Activated T-helper 1 cell treated with anti-CD3 and anti-CD28 coated beads, Interleukin-12 subunit alpha, Interleukin-12 subunit beta, Interleukin-2, Interleukin-4 antibody, amounts not matched to agents 30 ng/mL and 10 ng/mL and 1 ng/mL, durations not matched to agents 14 hours and 24 hours and 36 hours (primary cell): ENCODE measurements around the gene PLA2G4A. TPM values are rescaled to one million over a fixed set of nuclear protein-coding genes. Genes with fewer than 3 reads are reported as not detected.

ENCODE experiments used
- DNase-seq: peaks from one replicate; pipeline ENCODE4 v3.0.0; 2021; ENCODE audit warnings: low spot score
- H3K27ac Mint-ChIP-seq: one replicate; pipeline ENCODE4 v1.8.0; 2021; ENCODE audit warnings: mild to moderate bottlenecking, mixed read lengths
- H3K27me3 Mint-ChIP-seq: one replicate; pipeline ENCODE4 v1.8.0; 2022; ENCODE audit warnings: mild to moderate bottlenecking, moderate library complexity, mixed read lengths; ENCODE audit not compliant: insufficient read depth
- H3K36me3 Mint-ChIP-seq: one replicate; pipeline ENCODE4 v1.8.0; 2021; ENCODE audit warnings: low read depth, mixed read lengths
- H3K4me1 Mint-ChIP-seq: one replicate; pipeline ENCODE4 v1.8.0; 2021; ENCODE audit warnings: low read depth, mixed read lengths
- H3K4me3 Mint-ChIP-seq: one replicate; pipeline ENCODE4 v1.8.0; 2021; ENCODE audit warnings: mild to moderate bottlenecking, moderate library complexity, mixed read lengths
- H3K9me3 Mint-ChIP-seq: one replicate; pipeline ENCODE4 v1.8.0; 2021; ENCODE audit warnings: mixed read lengths
- intact Hi-C: fragments of 100-400 bp; cut with micrococcal nuclease; formaldehyde crosslinking; loops from one replicate; pipeline ENCODE4 v1.15.1; 2024
- total RNA-seq: library from RNA; stranded (reverse); gene quantifications from 2 replicates; pipeline ENCODE4 v1.2.3, GENCODE V29; 2022

The PLA2G4A gene
- total RNA-seq, 1 donor from 2014 or later = 0.21 TPM

GRCh38 chr1:186865857-186866256 lies 37.1 kb downstream of the PLA2G4A start:
- no peaks in the 10 kb centered on the region for H3K4me1 Mint-ChIP-seq
- no peak for DNase-seq
- H3K27ac Mint-ChIP-seq = no peak overlapping the region
- intact Hi-C loops = no loop called here
- H3K27me3 Mint-ChIP-seq = no peaks in the 10 kb centered on the region
- no peaks in the 10 kb centered on the region for H3K36me3 Mint-ChIP-seq
- H3K9me3 Mint-ChIP-seq = no peaks in the 10 kb centered on the region
- no peak overlapping the region for H3K4me3 Mint-ChIP-seq

GRCh38 chr1:186869526-186870228 lies 40.9 kb downstream of the PLA2G4A start:
- Mint-ChIP-seq H3K9me3 (no peaks in the 10 kb centered on the region), H3K27me3 (no peaks in the 10 kb centered on the region), H3K4me1 (no peaks in the 10 kb centered on the region), H3K36me3 (no peaks in the 10 kb centered on the region), H3K4me3 (no peak overlapping the region), H3K27ac (no peak overlapping the region)
- intact Hi-C loops = no loop called here
- DNase-seq = no peak

GRCh38 chr1:186871784-186872183 lies 43.0 kb downstream of the PLA2G4A start:
- no peaks in the 10 kb centered on the region for H3K27me3 Mint-ChIP-seq
- H3K4me1 Mint-ChIP-seq = no peaks in the 10 kb centered on the region
- H3K9me3 Mint-ChIP-seq = no peaks in the 10 kb centered on the region
- H3K27ac Mint-ChIP-seq = no peak overlapping the region
- no peak overlapping the region for H3K4me3 Mint-ChIP-seq
- no peak for DNase-seq
- intact Hi-C loops = no loop called here
- H3K36me3 Mint-ChIP-seq = no peaks in the 10 kb centered on the region

- no peak for DNase-seq
- Mint-ChIP-seq H3K36me3 (no peaks in the 10 kb centered on the region), H3K4me3 (no peak overlapping the region), H3K4me1 (no peaks in the 10 kb centered on the region), H3K27me3 (no peaks in the 10 kb centered on the region), H3K27ac (no peak overlapping the region), H3K9me3 (no peaks in the 10 kb centered on the region)
- intact Hi-C loops = no loop called here
Observed at GRCh38 chr1:186872291-186872690, 43.5 kb downstream of the PLA2G4A start.

DNA sequence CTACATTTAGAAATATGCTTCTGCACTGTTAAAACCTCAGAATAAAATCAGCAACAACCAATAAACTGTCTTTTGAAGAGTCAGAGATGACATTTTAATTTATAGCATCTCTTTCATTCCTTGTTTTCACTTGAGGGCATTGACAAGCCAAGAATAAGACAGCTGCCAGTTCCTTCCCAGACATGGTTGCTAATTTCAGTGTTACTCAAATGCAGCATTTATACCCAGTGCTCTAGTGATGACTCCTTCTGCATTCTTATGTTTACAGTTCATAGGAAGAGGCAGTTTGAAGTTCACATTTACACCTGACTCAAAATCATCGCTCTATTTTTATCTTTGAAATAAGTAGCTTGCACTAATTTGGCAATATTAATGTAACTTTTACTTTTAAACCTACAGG lies 44.9 kb downstream of the PLA2G4A start:
- Mint-ChIP-seq H3K27ac (no peak overlapping the region), H3K36me3 (no peaks in the 10 kb centered on the region), H3K4me3 (no peak overlapping the region), H3K9me3 (no peaks in the 10 kb centered on the region), H3K27me3 (no peaks in the 10 kb centered on the region), H3K4me1 (no peaks in the 10 kb centered on the region)
- intact Hi-C loops = no loop called here
- no peak for DNase-seq

DNA sequence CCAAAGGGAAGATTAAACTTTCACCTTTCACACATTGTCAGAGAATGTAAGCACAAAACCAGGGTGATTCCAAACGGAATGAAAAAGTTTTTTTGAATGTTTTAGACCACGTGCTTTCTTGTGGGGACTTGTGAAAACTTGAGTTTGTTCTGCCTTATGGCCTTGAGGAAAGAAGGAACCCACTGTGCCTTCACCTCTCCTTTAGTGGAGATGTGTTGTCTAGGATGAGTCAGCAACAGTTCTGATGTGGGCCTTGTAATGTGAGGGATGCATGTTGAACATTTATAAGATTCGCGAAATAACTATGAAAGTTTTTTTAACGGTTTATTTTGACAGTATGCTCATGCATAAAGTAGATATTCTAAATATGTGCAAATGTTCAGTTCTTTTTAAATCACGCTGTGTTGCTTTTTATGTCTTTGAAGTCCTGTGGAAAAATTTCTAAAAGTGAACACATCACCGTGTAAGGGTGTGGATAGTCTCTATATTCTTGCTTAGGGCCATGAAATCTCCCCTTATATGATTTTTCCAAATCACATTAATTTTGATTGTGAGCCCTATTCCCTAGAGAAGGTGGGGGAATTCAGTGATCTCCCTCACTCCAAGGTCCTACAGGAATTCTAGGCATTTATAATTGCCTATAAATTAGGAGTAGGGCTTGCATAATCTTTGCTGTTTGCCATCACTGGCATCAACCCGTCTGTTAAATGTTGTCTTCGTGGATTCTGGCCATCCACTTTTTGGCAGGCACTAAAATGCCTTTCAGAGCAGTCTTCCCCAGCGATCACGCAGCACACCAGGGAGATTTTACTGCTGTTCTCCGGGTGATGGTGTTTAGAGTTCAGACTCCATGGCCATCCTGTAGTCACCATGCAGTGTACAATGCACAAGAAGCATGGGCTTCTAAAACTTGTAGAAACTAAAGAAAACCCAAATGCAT lies 47.4 kb downstream of the PLA2G4A start:
- Mint-ChIP-seq H3K27me3 (no peaks in the 10 kb centered on the region), H3K4me3 (no peak overlapping the region)
- intact Hi-C loops = no loop called here

DNA sequence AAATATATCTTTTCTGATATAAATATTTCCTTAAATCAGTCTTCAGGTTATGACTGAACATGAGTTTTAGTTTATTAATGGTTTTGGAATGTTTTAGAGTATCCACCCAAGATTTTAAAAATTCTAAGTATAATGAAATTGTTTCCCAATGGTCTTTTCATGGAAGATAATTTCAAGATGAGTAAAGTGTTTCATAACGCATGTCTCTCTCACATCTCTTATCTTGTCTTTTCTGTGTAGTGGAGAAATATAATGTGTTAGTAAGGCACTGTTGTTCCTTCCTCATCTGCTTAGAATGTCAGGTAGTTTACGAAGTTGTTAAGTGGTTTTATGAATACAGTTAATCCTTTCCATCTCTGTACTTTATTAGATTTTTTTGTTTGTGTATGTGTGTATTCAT lies 49.6 kb downstream of the PLA2G4A start:
- intact Hi-C loops = no loop called here
- Mint-ChIP-seq H3K4me3 (no peak overlapping the region), H3K4me1 (no peaks in the 10 kb centered on the region), H3K9me3 (no peaks in the 10 kb centered on the region), H3K36me3 (no peaks in the 10 kb centered on the region), H3K27me3 (no peaks in the 10 kb centered on the region), H3K27ac (no peak overlapping the region)
- DNase-seq = no peak

More for the DNA sequence above, 47.4 kb downstream of the PLA2G4A start:
- no peak overlapping the region for H3K27ac Mint-ChIP-seq
- H3K4me1 Mint-ChIP-seq = no peaks in the 10 kb centered on the region
- DNase-seq = no peak
- no peaks in the 10 kb centered on the region for H3K9me3 Mint-ChIP-seq
- H3K36me3 Mint-ChIP-seq = no peaks in the 10 kb centered on the region

DNA sequence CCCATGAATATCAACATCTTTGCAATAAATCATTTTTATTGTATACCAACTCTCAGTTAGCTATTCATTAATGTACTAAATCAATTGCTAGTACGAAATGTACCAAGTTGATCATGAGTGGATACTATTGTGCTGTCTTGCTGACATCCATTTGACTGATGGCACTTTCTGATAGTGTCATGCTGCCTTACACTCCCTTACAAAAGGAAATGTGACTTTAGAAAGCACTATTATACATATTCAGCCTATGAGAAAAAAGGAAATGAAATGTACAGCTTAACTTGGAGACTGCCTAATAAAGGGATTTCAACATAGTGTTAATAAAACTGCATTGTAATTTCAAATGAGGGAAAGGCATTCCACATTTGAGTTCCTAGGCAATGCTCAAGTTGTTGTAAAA lies 52.2 kb downstream of the PLA2G4A start:
- Mint-ChIP-seq H3K4me1 (no peaks in the 10 kb centered on the region), H3K27ac (no peak overlapping the region), H3K4me3 (no peak overlapping the region), H3K9me3 (no peaks in the 10 kb centered on the region), H3K27me3 (no peaks in the 10 kb centered on the region), H3K36me3 (no peaks in the 10 kb centered on the region)
- no peak for DNase-seq
- intact Hi-C loops = no loop called here

- no peak for DNase-seq
- Mint-ChIP-seq H3K4me1 (no peaks in the 10 kb centered on the region), H3K9me3 (no peaks in the 10 kb centered on the region), H3K27me3 (no peaks in the 10 kb centered on the region), H3K36me3 (no peaks in the 10 kb centered on the region), H3K27ac (no peak overlapping the region), H3K4me3 (no peak overlapping the region)
- intact Hi-C loops = no loop called here
Observed at GRCh38 chr1:186882372-186883134, 53.8 kb downstream of the PLA2G4A start.

DNA sequence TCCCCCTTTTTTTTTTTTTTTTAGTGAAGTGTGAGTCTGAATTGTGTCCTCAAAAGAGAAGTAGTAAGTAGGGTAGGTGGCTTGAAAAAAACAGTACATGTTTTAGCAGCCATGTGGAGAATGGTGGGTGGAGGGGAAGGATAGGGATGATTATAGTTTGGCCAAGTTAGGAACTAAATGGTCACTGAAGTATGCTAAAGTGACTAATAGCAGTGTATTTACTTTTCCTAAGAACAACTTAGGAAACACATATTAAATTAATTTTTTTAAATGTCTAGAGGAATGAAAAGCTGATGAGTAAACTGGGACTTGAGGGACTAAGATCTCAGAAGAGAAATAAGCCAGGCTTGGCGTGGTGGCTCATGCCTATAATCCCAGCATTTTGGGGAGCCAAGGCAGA lies 55.5 kb downstream of the PLA2G4A start:
- intact Hi-C loops = no loop called here
- Mint-ChIP-seq H3K27me3 (peaks cover 3% of the 10 kb centered on the region), H3K4me3 (no peak overlapping the region), H3K4me1 (no peaks in the 10 kb centered on the region), H3K27ac (no peak overlapping the region), H3K9me3 (no peaks in the 10 kb centered on the region), H3K36me3 (no peaks in the 10 kb centered on the region)
- no peak for DNase-seq

- Mint-ChIP-seq H3K36me3 (no peaks in the 10 kb centered on the region), H3K4me1 (no peaks in the 10 kb centered on the region), H3K27ac (no peak overlapping the region), H3K9me3 (no peaks in the 10 kb centered on the region), H3K4me3 (no peak overlapping the region), H3K27me3 (peaks cover 3% of the 10 kb centered on the region)
- intact Hi-C loops = no loop called here
- no peak for DNase-seq
Observed at GRCh38 chr1:186887203-186887602, 58.5 kb downstream of the PLA2G4A start.

GRCh38 chr1:186888367-186888766 lies 59.6 kb downstream of the PLA2G4A start:
- H3K9me3 Mint-ChIP-seq = no peaks in the 10 kb centered on the region
- no peak for DNase-seq
- H3K4me3 Mint-ChIP-seq = no peak overlapping the region
- peaks cover 3% of the 10 kb centered on the region for H3K27me3 Mint-ChIP-seq
- intact Hi-C loops = no loop called here
- H3K4me1 Mint-ChIP-seq = no peaks in the 10 kb centered on the region
- H3K36me3 Mint-ChIP-seq = no peaks in the 10 kb centered on the region
- H3K27ac Mint-ChIP-seq = no peak overlapping the region

DNA sequence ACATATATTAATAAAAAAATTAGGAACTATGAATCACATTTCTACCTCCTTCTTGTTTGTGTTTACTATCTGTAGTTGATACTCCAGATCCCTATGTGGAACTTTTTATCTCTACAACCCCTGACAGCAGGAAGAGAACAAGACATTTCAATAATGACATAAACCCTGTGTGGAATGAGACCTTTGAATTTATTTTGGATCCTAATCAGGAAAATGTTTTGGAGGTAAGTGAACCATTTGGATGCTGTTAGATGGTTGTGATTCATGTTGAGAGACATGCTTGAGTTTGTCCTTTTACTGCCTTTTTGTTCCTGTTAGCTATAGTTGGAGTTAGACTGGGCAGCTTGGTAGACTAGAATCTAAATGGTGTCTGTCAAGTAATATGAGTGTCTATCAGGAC lies 64.2 kb downstream of the PLA2G4A start:
- Mint-ChIP-seq H3K27ac (no peak overlapping the region), H3K4me3 (no peak overlapping the region), H3K36me3 (no peaks in the 10 kb centered on the region), H3K4me1 (no peaks in the 10 kb centered on the region), H3K27me3 (peaks cover 3% of the 10 kb centered on the region), H3K9me3 (no peaks in the 10 kb centered on the region)
- intact Hi-C loops = no loop called here
- DNase-seq = no peak
